Peyer's patch (tissue), 4 donors: ENCODE results near the gene RAB38.

Experiments used
- POLR2A ChIP-seq, 2 donors: fragments of 450-650 bp; IDR thresholded peaks; one replicate each; pipeline ENCODE4 v1.5.1; 2017; ENCODE audit warnings: antibody characterized with exemption in 2 of 2, mild to moderate bottlenecking in 2 of 2, moderate library complexity in 2 of 2
- TF ChIP-seq, protein P1 (sequence below), 6 experiments: fragments of 450-650 bp in 4 of 6; fragments of 200-600 bp in 2 of 6; sonication (generic) in 1 of 6; IDR thresholded peaks; one replicate each; pipeline ENCODE4 v1.5.1; 2017 to 2019; ENCODE audit warnings: antibody characterized with exemption in 6 of 6, mild to moderate bottlenecking in 3 of 6, moderate library complexity in 1 of 6

DNA sequence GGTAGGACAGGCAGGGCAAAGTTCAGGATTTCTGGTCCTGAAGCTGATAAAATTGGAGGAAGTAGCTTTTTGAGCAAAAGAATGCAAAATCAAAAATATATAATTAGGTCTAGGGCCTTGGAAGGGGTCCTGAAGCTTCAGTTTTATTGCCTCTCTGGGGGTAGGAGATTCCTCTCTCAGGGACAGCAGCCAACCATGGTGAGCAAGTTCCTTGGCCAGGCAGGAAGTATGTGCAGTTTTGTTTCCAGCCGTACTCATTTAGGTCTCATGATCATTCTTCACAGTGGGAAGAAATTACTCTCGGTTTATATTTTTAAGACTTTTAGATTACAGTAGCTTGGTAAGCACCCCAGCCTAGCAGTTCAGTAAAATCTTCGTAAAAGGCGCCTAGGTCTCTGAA is 2.9 kb upstream of the RAB38 start:
- TF ChIP-seq, protein P1, sequence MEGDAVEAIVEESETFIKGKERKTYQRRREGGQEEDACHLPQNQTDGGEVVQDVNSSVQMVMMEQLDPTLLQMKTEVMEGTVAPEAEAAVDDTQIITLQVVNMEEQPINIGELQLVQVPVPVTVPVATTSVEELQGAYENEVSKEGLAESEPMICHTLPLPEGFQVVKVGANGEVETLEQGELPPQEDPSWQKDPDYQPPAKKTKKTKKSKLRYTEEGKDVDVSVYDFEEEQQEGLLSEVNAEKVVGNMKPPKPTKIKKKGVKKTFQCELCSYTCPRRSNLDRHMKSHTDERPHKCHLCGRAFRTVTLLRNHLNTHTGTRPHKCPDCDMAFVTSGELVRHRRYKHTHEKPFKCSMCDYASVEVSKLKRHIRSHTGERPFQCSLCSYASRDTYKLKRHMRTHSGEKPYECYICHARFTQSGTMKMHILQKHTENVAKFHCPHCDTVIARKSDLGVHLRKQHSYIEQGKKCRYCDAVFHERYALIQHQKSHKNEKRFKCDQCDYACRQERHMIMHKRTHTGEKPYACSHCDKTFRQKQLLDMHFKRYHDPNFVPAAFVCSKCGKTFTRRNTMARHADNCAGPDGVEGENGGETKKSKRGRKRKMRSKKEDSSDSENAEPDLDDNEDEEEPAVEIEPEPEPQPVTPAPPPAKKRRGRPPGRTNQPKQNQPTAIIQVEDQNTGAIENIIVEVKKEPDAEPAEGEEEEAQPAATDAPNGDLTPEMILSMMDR (IDR thresholded peaks at IDR 0.05) = no peak
- TF ChIP-seq POLR2A (IDR thresholded peaks at IDR 0.05) = no peak
